Activated effector memory CD4-positive, alpha-beta T cell treated with anti-CD3 and anti-CD28 coated beads, Interleukin-2, amount 50 U/mL, for 16 hours (primary cell): ENCODE measurements around the gene DLX4.

Experiments
- DNase-seq: peaks from one replicate; pipeline ENCODE4 v3.0.0-alpha.2; 2020

DLX4 gene

DNA sequence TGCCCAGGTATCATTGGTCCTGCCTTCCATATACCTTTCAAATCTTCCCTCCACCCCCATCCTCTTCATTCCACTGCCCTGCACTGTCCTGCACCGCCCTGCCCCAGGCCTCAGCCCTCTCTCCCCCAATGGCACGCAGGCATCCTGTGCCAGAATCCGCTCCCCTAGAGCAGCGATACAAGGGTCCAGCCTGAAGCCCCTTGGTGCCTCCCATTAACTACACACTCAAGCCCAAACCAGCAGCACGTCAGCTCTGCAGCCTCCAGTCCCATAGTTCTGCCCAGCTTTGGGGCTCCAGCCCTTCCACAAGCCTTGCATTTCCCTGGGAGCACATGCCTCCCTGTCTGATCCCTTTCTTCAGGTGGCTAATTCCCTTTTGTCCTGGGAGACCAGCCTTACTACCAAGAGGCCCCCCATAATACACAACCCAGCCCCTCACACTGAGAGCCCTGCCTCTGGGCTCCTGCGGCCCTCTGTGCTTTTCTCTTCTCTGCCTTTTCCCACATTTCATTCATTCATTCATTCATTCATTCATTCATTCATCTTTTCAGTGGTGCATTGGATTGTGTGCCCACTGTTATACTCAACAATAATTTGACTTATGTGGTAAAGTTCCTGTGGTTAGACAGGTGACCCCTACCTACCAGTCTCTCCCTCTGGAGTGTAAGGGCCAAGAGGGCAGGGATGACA lies 52.8 kb downstream of the DLX4 start:
- no peak for DNase-seq

DNA sequence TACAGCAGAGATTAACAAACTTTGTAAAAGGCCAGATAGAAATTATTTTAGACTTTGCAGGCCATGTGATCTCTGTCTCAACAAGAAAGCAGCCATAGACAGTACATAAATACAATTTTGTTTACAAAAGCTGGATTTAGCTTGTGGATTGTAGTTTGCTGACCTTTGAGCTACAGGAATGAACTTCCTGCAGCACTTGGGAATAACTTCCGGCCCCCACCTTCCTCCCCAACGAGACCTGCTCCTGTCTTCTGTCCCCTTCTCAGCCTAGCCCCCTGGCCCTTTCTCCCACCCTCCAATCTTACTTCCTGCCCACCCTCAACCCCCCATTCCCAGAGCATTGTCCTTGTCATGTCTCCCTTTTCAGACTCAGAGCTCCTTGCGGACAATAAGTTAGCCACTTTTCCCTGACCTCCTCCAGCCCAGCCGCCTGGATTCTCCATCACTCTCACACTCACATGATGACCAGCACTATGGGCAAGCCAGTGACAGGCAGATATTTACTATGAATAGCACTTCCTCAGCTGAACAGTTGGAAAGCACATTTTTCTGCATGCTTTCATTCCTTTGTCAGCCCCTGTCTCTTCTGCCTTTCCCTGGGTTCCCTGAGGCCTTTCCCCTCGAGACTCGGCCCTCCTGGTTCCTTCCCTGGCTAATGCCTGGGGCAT lies 53.6 kb downstream of the DLX4 start:
- DNase-seq, result no peak

DNA sequence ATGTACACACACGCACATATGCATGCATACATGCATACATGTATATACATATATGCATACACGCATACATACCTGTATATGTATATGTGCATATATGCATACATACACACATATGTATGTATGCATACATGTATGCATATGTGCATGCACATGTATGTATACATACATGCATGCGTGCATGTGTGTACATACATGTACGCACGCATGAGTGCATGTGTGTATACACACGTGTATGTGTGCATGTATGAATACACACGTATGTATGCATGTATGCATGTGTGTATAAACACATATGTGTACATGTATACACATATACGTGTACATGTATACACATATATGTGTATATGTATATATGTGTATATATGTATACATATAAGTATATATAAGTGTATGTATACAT lies 54.5 kb downstream of the DLX4 start:
- no peak for DNase-seq
